H1 (cell line): ENCODE data around the gene ACACA. TPM values are rescaled to one million over a fixed set of nuclear protein-coding genes. Genes with fewer than 3 reads are reported as not detected.

Experiments used
- CTCF ChIA-PET: fragments of 300-600 bp; sonication (Branson Sonifier 250); formaldehyde crosslinking; loops from one replicate; lab custom pipeline; 2021; ENCODE audit not compliant: partially characterized antibody; lab: Charles Lee
- POLR2A ChIA-PET: fragments of 300-600 bp; sonication (Branson Sonifier 250); formaldehyde crosslinking; loops from one replicate; lab custom pipeline; 2021; ENCODE audit warnings: inconsistent platforms; ENCODE audit not compliant: partially characterized antibody; lab: Charles Lee
- DNase-seq, 2 experiments: peaks; one replicate each; pipeline versions ENCODE4 v3.0.0 to v3.0.0-alpha.2; 2010 to 2022; ENCODE audit warnings: low spot score in 2 of 2, low read depth in 1 of 2, mixed read lengths in 1 of 2
- FAIRE-seq: peaks from 2 replicates; lab custom pipeline; 2011; peaks lifted over from hg19 to GRCh38; lab: Jason Lieb, UNC
- H2AFZ ChIP-seq: 2 replicates; pipeline ENCODE4 v1.8.1; 2012; ENCODE audit warnings: low read length, inconsistent platforms
- H2AK5ac ChIP-seq: 2 replicates; pipeline ENCODE4 v1.6.1; 2013; ENCODE audit warnings: low read depth, low read length
- H2BK120ac ChIP-seq: replicated peaks from 2 replicates; pipeline ENCODE3; 2013; ENCODE audit warnings: low read depth, low read length, inconsistent platforms
- H2BK12ac ChIP-seq: 2 replicates; pipeline ENCODE4 v1.6.1; 2013; ENCODE audit warnings: low read depth, low read length
- H2BK15ac ChIP-seq: 2 replicates; pipeline ENCODE4 v1.6.1; 2013; ENCODE audit warnings: low read length
- H2BK20ac ChIP-seq: 2 replicates; pipeline ENCODE4 v1.6.1; 2013; ENCODE audit warnings: low read length
- H2BK5ac ChIP-seq: 2 replicates; pipeline ENCODE4 v1.6.1; 2013; ENCODE audit warnings: low read depth, low read length
- H3K14ac ChIP-seq: 2 replicates; pipeline ENCODE4 v1.6.1; 2013; ENCODE audit warnings: inconsistent platforms; ENCODE audit not compliant: insufficient read length
- H3K18ac ChIP-seq: 2 replicates; pipeline ENCODE4 v1.6.1; 2013; ENCODE audit warnings: low read length; ENCODE audit errors: extremely low read depth
- H3K23ac ChIP-seq: 2 replicates; pipeline ENCODE4 v1.6.1; 2013; ENCODE audit warnings: inconsistent platforms; ENCODE audit not compliant: insufficient read length
- H3K23me2 ChIP-seq: 2 replicates; pipeline ENCODE4 v1.6.1; 2013; ENCODE audit warnings: low read depth, low read length
- H3K27ac ChIP-seq: 2 replicates; pipeline ENCODE4 v1.6.1; 2011; ENCODE audit warnings: low read depth, low read length, inconsistent platforms
- H3K27me3 ChIP-seq, 4 experiments: replicated peaks in 1 of 4; 1 replicate in 1 of 4; 2 replicates in 3 of 4; pipeline versions ENCODE4 v1.6.1 to v1.8.1; 2011 to 2013; ENCODE audit warnings: low read length in 3 of 4, mild to moderate bottlenecking in 3 of 4, inconsistent platforms in 2 of 4, mixed read lengths in 2 of 4, moderate library complexity in 1 of 4; ENCODE audit not compliant: control insufficient read depth in 3 of 4, insufficient read depth in 3 of 4; ENCODE audit errors: extremely low read depth in 1 of 4
- H3K36me3 ChIP-seq, 4 experiments: 2 replicates each; pipeline versions ENCODE4 v1.6.1 to v1.8.1; 2011 to 2013; ENCODE audit warnings: mild to moderate bottlenecking in 4 of 4, low read length in 3 of 4, moderate library complexity in 2 of 4, control low read depth in 1 of 4, inconsistent platforms in 1 of 4; ENCODE audit not compliant: insufficient read depth in 4 of 4, control insufficient read depth in 2 of 4
- H3K4ac ChIP-seq: replicated peaks from 2 replicates; pipeline ENCODE3; 2013; ENCODE audit warnings: low read length, low read depth, mixed read lengths, inconsistent platforms; ENCODE audit not compliant: insufficient read length
- H3K4me1 ChIP-seq, 4 experiments: replicated peaks in 1 of 4; 1 replicate in 1 of 4; 2 replicates in 3 of 4; pipeline versions ENCODE4 v1.6.1 to v1.8.1; 2011 to 2013; ENCODE audit warnings: low read length in 3 of 4, inconsistent platforms in 2 of 4, mixed read lengths in 1 of 4; ENCODE audit not compliant: insufficient read depth in 4 of 4, control insufficient read depth in 3 of 4
- H3K4me2 ChIP-seq, 2 experiments: 2 replicates each; pipeline versions ENCODE4 v1.6.1 to v1.8.1; 2011 to 2013; ENCODE audit warnings: low read depth in 2 of 2, low read length in 2 of 2, control low read depth in 1 of 2, inconsistent platforms in 1 of 2, mild to moderate bottlenecking in 1 of 2; ENCODE audit not compliant: insufficient read depth in 1 of 2
- H3K4me3 ChIP-seq, 4 experiments: fragments of 200-600, 300-600 bp in 1 of 4; sonication (generic), shearing (Covaris generic), sonication (Bioruptor Twin) in 1 of 4; 2 replicates each; pipeline versions ENCODE4 v1.5.1 to v1.8.1; 2011 to 2016; ENCODE audit warnings: low read length in 4 of 4, low read depth in 3 of 4, control low read depth in 2 of 4, inconsistent platforms in 2 of 4, mild to moderate bottlenecking in 2 of 4, mixed read lengths in 1 of 4, moderate library complexity in 1 of 4; ENCODE audit not compliant: insufficient read depth in 2 of 4; ENCODE audit errors: extremely low read depth in 1 of 4
- H3K56ac ChIP-seq: replicated peaks from 2 replicates; pipeline ENCODE3; 2013; ENCODE audit warnings: low read depth, mild to moderate bottlenecking, mixed read lengths, low read length, inconsistent platforms; ENCODE audit not compliant: insufficient read length
- H3K79me1 ChIP-seq: 2 replicates; pipeline ENCODE4 v1.6.1; 2013; ENCODE audit warnings: low read depth, low read length, control low read depth
- H3K79me2 ChIP-seq, 2 experiments: 2 replicates each; pipeline versions ENCODE4 v1.6.1 to v1.8.1; 2012 to 2013; ENCODE audit warnings: low read length in 2 of 2, mild to moderate bottlenecking in 2 of 2, inconsistent platforms in 1 of 2; ENCODE audit not compliant: insufficient read depth in 2 of 2, control insufficient read depth in 1 of 2
- H3K9ac ChIP-seq, 4 experiments: replicated peaks in 1 of 4; 1 replicate in 1 of 4; 2 replicates in 3 of 4; pipeline versions ENCODE4 v1.6.1 to v1.8.1; 2011 to 2013; ENCODE audit warnings: low read depth in 3 of 4, low read length in 3 of 4, control low read depth in 2 of 4, mild to moderate bottlenecking in 2 of 4, moderate library complexity in 2 of 4, inconsistent platforms in 1 of 4; ENCODE audit errors: extremely low read depth in 1 of 4
- H3K9me3 ChIP-seq, 2 experiments: 2 replicates each; pipeline versions ENCODE4 v1.6.1 to v1.8.1; 2012 to 2013; ENCODE audit warnings: mild to moderate bottlenecking in 2 of 2, moderate library complexity in 2 of 2, control low read depth in 1 of 2, inconsistent platforms in 1 of 2, low read depth in 1 of 2, low read length in 1 of 2, mixed read lengths in 1 of 2; ENCODE audit not compliant: insufficient read depth in 2 of 2
- H4K20me1 ChIP-seq, 2 experiments: replicated peaks in 1 of 2; 2 replicates each; pipeline versions ENCODE3 to v1.8.1; 2011 to 2013; ENCODE audit warnings: inconsistent platforms in 2 of 2, low read length in 2 of 2, mild to moderate bottlenecking in 1 of 2; ENCODE audit not compliant: insufficient read depth in 2 of 2, control insufficient read depth in 1 of 2
- H4K5ac ChIP-seq: 2 replicates; pipeline ENCODE4 v1.6.1; 2013; ENCODE audit warnings: low read length, low read depth, mixed read lengths, inconsistent platforms; ENCODE audit not compliant: insufficient read length
- H4K8ac ChIP-seq: 2 replicates; pipeline ENCODE4 v1.8.0; 2013; ENCODE audit warnings: mild to moderate bottlenecking, moderate library complexity, low read length, inconsistent platforms; ENCODE audit not compliant: insufficient read depth; ENCODE audit errors: extremely low read depth
- H4K91ac ChIP-seq: replicated peaks from 2 replicates; pipeline ENCODE3; 2013; ENCODE audit warnings: low read length, mixed read lengths, inconsistent platforms; ENCODE audit not compliant: insufficient read length
- BRCA1 ChIP-seq: IDR thresholded peaks from 2 replicates; pipeline ENCODE4 v1.6.1; 2012; ENCODE audit warnings: low read depth, low read length, improper control_type of control experiment
- CEBPB ChIP-seq: IDR thresholded peaks from 2 replicates; pipeline ENCODE4 v1.6.1; 2012; ENCODE audit warnings: low read depth, low read length
- CHD1 ChIP-seq: IDR thresholded peaks from 2 replicates; pipeline ENCODE4 v1.6.1; 2012; ENCODE audit warnings: low read depth, low read length, improper control_type of control experiment
- CTBP2 ChIP-seq: IDR thresholded peaks from 2 replicates; pipeline ENCODE4 v1.7.0; 2011; ENCODE audit warnings: borderline replicate concordance, mild to moderate bottlenecking, moderate library complexity, mixed read lengths, low read length; ENCODE audit not compliant: insufficient read depth, insufficient read length
- EZH2 ChIP-seq: fragments of 200-600 bp; sonication (generic); IDR thresholded peaks from 2 replicates; pipeline ENCODE4 v1.7.1; 2012; ENCODE audit warnings: low read depth, mild to moderate bottlenecking, moderate library complexity, low read length, inconsistent platforms; ENCODE audit not compliant: severe bottlenecking
- JUND ChIP-seq: IDR thresholded peaks from 2 replicates; pipeline ENCODE4 v1.6.1; 2011; ENCODE audit warnings: mild to moderate bottlenecking, improper control_type of control experiment, low read length
- KDM4A ChIP-seq: IDR thresholded peaks from one replicate; pipeline ENCODE4 v1.7.1; 2012; ENCODE audit warnings: low read depth, mild to moderate bottlenecking, moderate library complexity, low read length, inconsistent platforms; ENCODE audit not compliant: severe bottlenecking
- PHF8 ChIP-seq: fragments of 200-600 bp; sonication (generic); conservative IDR thresholded peaks from 2 replicates; pipeline ENCODE4 v1.7.1; 2012; ENCODE audit warnings: low read depth, mild to moderate bottlenecking, inconsistent platforms, low read length, moderate library complexity
- POLR2A ChIP-seq, 2 experiments: IDR thresholded peaks; 1 replicate in 1 of 2; 2 replicates in 1 of 2; pipeline ENCODE4 v1.6.1; 2011; ENCODE audit warnings: low read depth in 2 of 2, low read length in 2 of 2, mild to moderate bottlenecking in 2 of 2; ENCODE audit errors: control extremely low read depth in 1 of 2
- SIN3A ChIP-seq, 2 experiments: IDR thresholded peaks in 1 of 2; conservative IDR thresholded peaks in 1 of 2; 2 replicates each; pipeline ENCODE4 v1.6.1; 2011 to 2012; ENCODE audit warnings: low read length in 2 of 2, improper control_type of control experiment in 1 of 2, low read depth in 1 of 2, mild to moderate bottlenecking in 1 of 2
- ZNF274 ChIP-seq: IDR thresholded peaks from 2 replicates; pipeline ENCODE4 v1.7.0; 2012; ENCODE audit warnings: low read length, borderline replicate concordance; ENCODE audit errors: extremely low read depth
- WGBS, 2 experiments: shearing (Covaris generic) in 1 of 2; methylation state at CpG; one replicate each; pipeline versions ENCODE4 v1.1.6 to v1.1.7; 2013 to 2015; ENCODE audit warnings: low lambda C conversion rate in 2 of 2, mixed read lengths in 2 of 2, inconsistent platforms in 1 of 2, low coverage in 1 of 2, missing lambda C conversion rate in 1 of 2; ENCODE audit not compliant: insufficient replicate concordance in 2 of 2, insufficient coverage in 1 of 2, insufficient read length in 1 of 2; ENCODE audit errors: extremely low coverage in 1 of 2, missing lambda C conversion rate in 1 of 2; 5-methylcytosine and 5-hydroxymethylcytosine counted together
- polyA plus RNA-seq, 7 experiments: library from polyadenylated mRNA; depleted of rRNA in 3 of 7; stranded (reverse) in 5 of 7; unstranded in 2 of 7; fragments of >200 nt in 5 of 7; fragments of 200-250 nt in 2 of 7; gene quantifications; 1 replicate in 5 of 7; 2 replicates in 1 of 7; 4 replicates in 1 of 7; pipeline versions ENCODE4 v1.2.1 to v1.2.3, GENCODE V29; 2011 to 2013; ENCODE audit warnings: missing spikeins in 2 of 7, mixed read lengths in 2 of 7
- total RNA-seq: library from RNA; stranded (reverse); fragmentation: NEBNext Ultra II Directional; extraction: Animal tissue kit (Norgen Biotek cat#: 25700); gene quantifications from 2 replicates; pipeline ENCODE4 v1.2.1, GENCODE V29; 2021
- TF ChIP-seq, protein P1 (sequence below): IDR thresholded peaks from 2 replicates; pipeline ENCODE4 v1.6.1; 2012; ENCODE audit warnings: low read length, inconsistent platforms

The ACACA gene
- total and polyA plus RNA-seq, 2 of the 8 experiments (the other 6 are each of a cell fraction or from before 2014, with no cell fraction given), result 74.0 to 160 TPM

DNA sequence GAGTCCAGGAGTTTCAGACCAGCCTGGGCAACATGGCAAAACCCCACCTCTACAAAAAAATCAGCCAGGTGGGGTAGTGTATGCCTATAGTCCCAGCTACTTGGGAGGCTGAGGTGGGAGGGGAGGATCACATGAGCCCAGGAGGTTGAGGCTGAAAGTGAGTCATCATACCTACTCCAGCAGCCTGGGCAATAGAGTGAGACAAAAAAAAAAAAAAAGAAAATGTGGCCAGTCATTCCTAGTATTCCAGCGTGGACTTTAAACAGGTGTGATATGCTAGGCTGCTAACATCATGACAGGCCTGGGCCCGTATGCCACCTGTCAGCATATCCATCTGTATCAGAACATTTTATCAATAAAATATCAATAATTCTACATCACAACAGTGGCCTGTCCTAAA, 314.6 kb downstream of the ACACA start:
- peaks cover 0 to 4% (median 0%) of the 10 kb centered on the region in 4 experiments; a peak in 1 of 7 replicates for H3K4me1 ChIP-seq
- H3K27me3 ChIP-seq, result no peaks in the 10 kb centered on the region
- ChIA-PET POLR2A (no interaction called here), CTCF (interaction anchor here (0.7 kb wide), 1 partner anchor 1241 kb away, joined by 3 read pairs; no protein-coding TSS in a partner anchor)
- no peak overlapping the region for H3K4me3 ChIP-seq
- H3K79me2 ChIP-seq, result no peaks in the 10 kb centered on the region
- no peak overlapping the region for H3K4me2 ChIP-seq
- DNase-seq, result no peak
- no peak overlapping the region for H4K8ac ChIP-seq
- H3K9ac ChIP-seq, result no peak overlapping the region
- no peak overlapping the region for H4K5ac ChIP-seq
- H3K9me3 ChIP-seq, result no peaks in the 10 kb centered on the region
- peaks cover 16 to 49% (median 37%) of the 10 kb centered on the region in 4 experiments; a peak in 7 of 8 replicates for H3K36me3 ChIP-seq
- WGBS, 2 experiments, result 95% methylated on average over 2 of the region's 2 CpGs; no CpG with 5 or more reads in 1 of the 2 experiments
- H3K23me2 ChIP-seq, result no peaks in the 10 kb centered on the region
- H3K79me1 ChIP-seq, result no peaks in the 10 kb centered on the region
- no peak overlapping the region for H3K14ac ChIP-seq
- H2BK20ac ChIP-seq, result no peak overlapping the region
- H2BK12ac ChIP-seq, result no peak overlapping the region
- no peak overlapping the region for H3K56ac ChIP-seq
- H4K20me1 ChIP-seq, result no peaks in the 10 kb centered on the region
- no peak for FAIRE-seq
- H4K91ac ChIP-seq, result no peak overlapping the region
- H3K23ac ChIP-seq, result no peak overlapping the region
- H3K27ac ChIP-seq, result no peak overlapping the region
- H3K4ac ChIP-seq, result no peak overlapping the region
- H2BK15ac ChIP-seq, result no peak overlapping the region
- no peak overlapping the region for H2AFZ ChIP-seq
- H2BK5ac ChIP-seq, result no peak overlapping the region
- H2BK120ac ChIP-seq, result no peak overlapping the region
- H3K18ac ChIP-seq, result no peak overlapping the region
- H2AK5ac ChIP-seq, result no peak overlapping the region
- TF ChIP-seq ZNF274 (no peak), KDM4A (no peak), SIN3A (conservative IDR thresholded peaks at IDR 0.05 in 1 of 2, IDR thresholded peaks at IDR 0.05 in 1 of 2; ENCODE audit: low read depth in 1 of 2, low read length in 2 of 2) (no peak), CTBP2 (no peak), EZH2 (no peak), POLR2A (IDR thresholded peaks at IDR 0.05; ENCODE audit: control extremely low read depth in 1 of 2, low read depth in 2 of 2, low read length in 2 of 2) (no peak), JUND (no peak), PHF8 (no peak), BRCA1 (no peak), CHD1 (no peak), CEBPB (no peak)
- TF ChIP-seq, protein P1, sequence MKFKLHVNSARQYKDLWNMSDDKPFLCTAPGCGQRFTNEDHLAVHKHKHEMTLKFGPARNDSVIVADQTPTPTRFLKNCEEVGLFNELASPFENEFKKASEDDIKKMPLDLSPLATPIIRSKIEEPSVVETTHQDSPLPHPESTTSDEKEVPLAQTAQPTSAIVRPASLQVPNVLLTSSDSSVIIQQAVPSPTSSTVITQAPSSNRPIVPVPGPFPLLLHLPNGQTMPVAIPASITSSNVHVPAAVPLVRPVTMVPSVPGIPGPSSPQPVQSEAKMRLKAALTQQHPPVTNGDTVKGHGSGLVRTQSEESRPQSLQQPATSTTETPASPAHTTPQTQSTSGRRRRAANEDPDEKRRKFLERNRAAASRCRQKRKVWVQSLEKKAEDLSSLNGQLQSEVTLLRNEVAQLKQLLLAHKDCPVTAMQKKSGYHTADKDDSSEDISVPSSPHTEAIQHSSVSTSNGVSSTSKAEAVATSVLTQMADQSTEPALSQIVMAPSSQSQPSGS, result no peak
